HL-60 (cell line): ENCODE measurements around the gene VSIG10L.

ENCODE experiments used
- DNase-seq, 2 experiments: peaks; one replicate each; pipeline ENCODE4 v3.0.0-alpha.2; 2010 to 2020; ENCODE audit warnings: low read depth in 1 of 2, low spot score in 1 of 2
- H3K27ac ChIP-seq: fragments of 250-450 bp; sonication (Bioruptor Pico); replicated peaks from 2 replicates; pipeline ENCODE4 v1.5.1; 2020; ENCODE audit warnings: mild to moderate bottlenecking, moderate library complexity
- H3K27me3 ChIP-seq: fragments of 250-450 bp; sonication (Bioruptor Pico); 2 replicates; pipeline ENCODE4 v1.5.1; 2021; ENCODE audit warnings: mild to moderate bottlenecking, moderate library complexity; ENCODE audit not compliant: insufficient read depth, poor library complexity, severe bottlenecking
- H3K4me3 ChIP-seq: replicated peaks from 2 replicates; pipeline ENCODE4 v1.5.1; 2011; ENCODE audit warnings: mild to moderate bottlenecking, control low read depth, low read length; ENCODE audit not compliant: insufficient read depth
- CTCF ChIP-seq: IDR thresholded peaks from one replicate; pipeline ENCODE4 v1.5.1; 2011; ENCODE audit warnings: low read length, control low read depth, inconsistent platforms; ENCODE audit not compliant: insufficient read depth
- GABPA ChIP-seq: IDR thresholded peaks from 2 replicates; pipeline ENCODE4 v1.6.1; 2012; ENCODE audit warnings: low read depth
- POLR2AphosphoS5 ChIP-seq: IDR thresholded peaks from 2 replicates; pipeline ENCODE4 v1.6.1; 2012; ENCODE audit warnings: low read depth
- REST ChIP-seq: IDR thresholded peaks from 2 replicates; pipeline ENCODE4 v1.6.1; 2012; ENCODE audit warnings: low read depth; ENCODE audit not compliant: insufficient replicate concordance
- SPI1 ChIP-seq: IDR thresholded peaks from 2 replicates; pipeline ENCODE4 v1.6.1; 2012; ENCODE audit warnings: low read depth, mild to moderate bottlenecking, borderline replicate concordance

VSIG10L gene

GRCh38 chr19:51329411-51329810 lies 12.5 kb downstream of the VSIG10L start:
- Histone ChIP-seq H3K27me3 (peaks cover 10% of the 10 kb centered on the region), H3K27ac (no peak overlapping the region), H3K4me3 (no peak overlapping the region)
- no peak for DNase-seq
- TF ChIP-seq CTCF: no peak
- TF ChIP-seq GABPA: no peak
- TF ChIP-seq POLR2AphosphoS5: no peak
- no peak for TF ChIP-seq REST
- TF ChIP-seq SPI1: no peak

- peak; percentile 70 to 72 for DNase-seq
- no peak overlapping the region for H3K27ac ChIP-seq
- peak overlapping the region; percentile 22 for H3K4me3 ChIP-seq
- peaks cover 17% of the 10 kb centered on the region for H3K27me3 ChIP-seq
- TF ChIP-seq CTCF (no peak), REST (peak; percentile 11)
Measured at GRCh38 chr19:51327066-51328001, 14.6 kb downstream of the VSIG10L start.

- H3K4me3 ChIP-seq: no peak overlapping the region
- DNase-seq: no peak
- no peak overlapping the region for H3K27ac ChIP-seq
- TF ChIP-seq REST (no peak), CTCF (no peak), SPI1 (no peak), POLR2AphosphoS5 (no peak), GABPA (no peak)
- peaks cover 17% of the 10 kb centered on the region for H3K27me3 ChIP-seq
Measured at GRCh38 chr19:51326216-51327065, 15.5 kb downstream of the VSIG10L start.
